Lower leg skin (tissue), 3 donors: ENCODE results near the gene C5orf63.
"Not testable (repeated sequence)": the region's sequence is repeated elsewhere in the genome, so short reads cannot be mapped to it uniquely, and the experiment has no call there.

Source experiments
- POLR2A ChIP-seq, 2 donors: fragments of 450-650 bp; IDR thresholded peaks; one replicate each; pipeline ENCODE4 v1.6.1; 2016 to 2017; ENCODE audit warnings: antibody characterized with exemption in 2 of 2, mild to moderate bottlenecking in 1 of 2, moderate library complexity in 1 of 2
- TF ChIP-seq, protein P1 (sequence below), 3 donors: fragments of 450-650 bp; IDR thresholded peaks; one replicate each; pipeline ENCODE4 v1.5.1; 2016; ENCODE audit warnings: antibody characterized with exemption in 3 of 3, mild to moderate bottlenecking in 3 of 3, moderate library complexity in 2 of 3

GRCh38 chr5:127016722-127017121 is 56.6 kb downstream of the C5orf63 start:
- TF ChIP-seq, protein P1, sequence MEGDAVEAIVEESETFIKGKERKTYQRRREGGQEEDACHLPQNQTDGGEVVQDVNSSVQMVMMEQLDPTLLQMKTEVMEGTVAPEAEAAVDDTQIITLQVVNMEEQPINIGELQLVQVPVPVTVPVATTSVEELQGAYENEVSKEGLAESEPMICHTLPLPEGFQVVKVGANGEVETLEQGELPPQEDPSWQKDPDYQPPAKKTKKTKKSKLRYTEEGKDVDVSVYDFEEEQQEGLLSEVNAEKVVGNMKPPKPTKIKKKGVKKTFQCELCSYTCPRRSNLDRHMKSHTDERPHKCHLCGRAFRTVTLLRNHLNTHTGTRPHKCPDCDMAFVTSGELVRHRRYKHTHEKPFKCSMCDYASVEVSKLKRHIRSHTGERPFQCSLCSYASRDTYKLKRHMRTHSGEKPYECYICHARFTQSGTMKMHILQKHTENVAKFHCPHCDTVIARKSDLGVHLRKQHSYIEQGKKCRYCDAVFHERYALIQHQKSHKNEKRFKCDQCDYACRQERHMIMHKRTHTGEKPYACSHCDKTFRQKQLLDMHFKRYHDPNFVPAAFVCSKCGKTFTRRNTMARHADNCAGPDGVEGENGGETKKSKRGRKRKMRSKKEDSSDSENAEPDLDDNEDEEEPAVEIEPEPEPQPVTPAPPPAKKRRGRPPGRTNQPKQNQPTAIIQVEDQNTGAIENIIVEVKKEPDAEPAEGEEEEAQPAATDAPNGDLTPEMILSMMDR (IDR thresholded peaks at IDR 0.05), result not testable (repeated sequence)
- not testable (repeated sequence) for TF ChIP-seq POLR2A (IDR thresholded peaks at IDR 0.05)
